SU-DHL-6 (cell line): ENCODE data around the gene WFDC10A.

Experiments
- H2AFZ ChIP-seq: fragments of 200-600 bp; sonication (generic); 2 replicates; pipeline ENCODE4 v1.6.1; 2014; ENCODE audit warnings: low read depth, mild to moderate bottlenecking, moderate library complexity, mixed read lengths, antibody characterized with exemption, low read length; ENCODE audit not compliant: severe bottlenecking
- H3F3A ChIP-seq: fragments of 200-600 bp; shearing (Covaris generic); 2 replicates; pipeline ENCODE4 v1.6.0; 2016; ENCODE audit warnings: antibody characterized with exemption, mild to moderate bottlenecking; ENCODE audit not compliant: insufficient read depth
- H3K27ac ChIP-seq: fragments of 200-600 bp; sonication (generic); 2 replicates; pipeline ENCODE4 v1.5.1; 2016; ENCODE audit warnings: low read depth, mild to moderate bottlenecking, low read length, moderate library complexity, mixed read lengths
- H3K27me3 ChIP-seq: fragments of 200-600 bp; sonication (generic), shearing (Covaris generic); 2 replicates; pipeline ENCODE4 v1.6.0; 2014; ENCODE audit warnings: mild to moderate bottlenecking, low read length
- H3K36me3 ChIP-seq: fragments of 200-600 bp; sonication (generic); 2 replicates; pipeline ENCODE4 v1.6.1; 2014; ENCODE audit warnings: mild to moderate bottlenecking, low read length, mixed read lengths
- H3K4me2 ChIP-seq: fragments of 300-600, 200-600 bp; shearing (Covaris generic), sonication (generic); 2 replicates; pipeline ENCODE4 v1.6.0; 2014; ENCODE audit warnings: low read length, low read depth, mild to moderate bottlenecking; ENCODE audit not compliant: poor library complexity, severe bottlenecking
- H3K4me3 ChIP-seq: fragments of 200-600 bp; sonication (generic); 2 replicates; pipeline ENCODE4 v1.5.1; 2014; ENCODE audit warnings: antibody characterized with exemption, low read length, mild to moderate bottlenecking, mixed read lengths; ENCODE audit not compliant: insufficient read depth, poor library complexity, severe bottlenecking
- H3K79me2 ChIP-seq: fragments of 200-600 bp; sonication (generic); 2 replicates; pipeline ENCODE4 v1.6.1; 2014; ENCODE audit warnings: mild to moderate bottlenecking, low read length, moderate library complexity; ENCODE audit not compliant: insufficient read depth
- H3K9ac ChIP-seq: fragments of 200-600 bp; sonication (generic); 2 replicates; pipeline ENCODE4 v1.7.0; 2014; ENCODE audit warnings: mild to moderate bottlenecking, low read length
- H3K9me2 ChIP-seq: fragments of 200-600 bp; sonication (generic); replicated peaks from 2 replicates; pipeline ENCODE4 v1.6.1; 2014; ENCODE audit warnings: low read length; ENCODE audit not compliant: insufficient read depth
- H3K9me3 ChIP-seq: fragments of 200-600 bp; sonication (generic); 2 replicates; pipeline ENCODE4 v1.6.1; 2014; ENCODE audit warnings: low read length, mixed read lengths; ENCODE audit not compliant: insufficient read depth
- H4K20me1 ChIP-seq: fragments of 200-600 bp; sonication (generic); 2 replicates; pipeline ENCODE4 v1.6.1; 2014; ENCODE audit warnings: low read depth, mild to moderate bottlenecking, antibody characterized with exemption, low read length, moderate library complexity, mixed read lengths
- CTCF ChIP-seq: fragments of 200-600 bp; sonication (generic); IDR thresholded peaks from one replicate; pipeline ENCODE4 v1.5.1; 2017; ENCODE audit warnings: antibody characterized with exemption, mild to moderate bottlenecking, low read length, moderate library complexity; ENCODE audit not compliant: insufficient read depth, poor library complexity, severe bottlenecking
- EZH2phosphoT487 ChIP-seq: fragments of 200-600 bp; sonication (generic), shearing (Covaris generic); conservative IDR thresholded peaks from 2 replicates; pipeline ENCODE4 v1.6.1; 2018; ENCODE audit warnings: mild to moderate bottlenecking, antibody characterized with exemption, low read length, moderate library complexity, mixed read lengths

WFDC10A gene

GRCh38 chr20:45670139-45670538 lies 40.6 kb downstream of the WFDC10A start, which contains the start of gene WFDC11:
TSS of gene WFDC11 (minus strand) at chr20:45670239. CDS start at chr20:45650600, 19,639 bp downstream.
- Histone ChIP-seq H3K9ac (no peak within 1 kb of the TSS), H3K27ac (no peak within 1 kb of the TSS), H3F3A (no peaks in the 10 kb centered on the region), H3K9me3 (no peaks in the 10 kb centered on the region), H3K4me3 (no peak within 1 kb of the TSS), H3K79me2 (no peaks in the 10 kb centered on the region), H2AFZ (no peak within 1 kb of the TSS), H3K4me2 (no peak within 1 kb of the TSS), H3K36me3 (no peaks in the 10 kb centered on the region), H4K20me1 (no peaks in the 10 kb centered on the region), H3K27me3 (no peaks in the 10 kb centered on the region), H3K9me2 (no peaks in the 10 kb centered on the region)
- no peak for TF ChIP-seq EZH2phosphoT487
- TF ChIP-seq CTCF: no peak

- Histone ChIP-seq H3F3A (no peaks in the 10 kb centered on the region), H3K36me3 (no peaks in the 10 kb centered on the region), H3K79me2 (no peaks in the 10 kb centered on the region), H3K9ac (no peak overlapping the region), H3K9me3 (no peaks in the 10 kb centered on the region), H3K4me2 (no peak overlapping the region), H3K27me3 (no peaks in the 10 kb centered on the region), H3K27ac (no peak overlapping the region), H2AFZ (no peak overlapping the region), H3K4me3 (no peak overlapping the region), H4K20me1 (no peaks in the 10 kb centered on the region), H3K9me2 (no peaks in the 10 kb centered on the region)
- TF ChIP-seq CTCF (no peak), EZH2phosphoT487 (no peak)
These were observed 43.2 kb downstream of the WFDC10A start for GRCh38 chr20:45672765-45673164.

- H3K27me3 ChIP-seq: no peaks in the 10 kb centered on the region
- no peaks in the 10 kb centered on the region for H3K9me2 ChIP-seq
- H3K4me2 ChIP-seq: no peak overlapping the region
- H3K9ac ChIP-seq: no peak overlapping the region
- no peak overlapping the region for H3K27ac ChIP-seq
- no peak for TF ChIP-seq CTCF
- no peak overlapping the region for H3K4me3 ChIP-seq
- H3K9me3 ChIP-seq: peaks cover 7% of the 10 kb centered on the region; the same call in 1 of the 2 replicates
- H2AFZ ChIP-seq: no peak overlapping the region
- H3K36me3 ChIP-seq: no peaks in the 10 kb centered on the region
- H4K20me1 ChIP-seq: no peaks in the 10 kb centered on the region
- H3K79me2 ChIP-seq: no peaks in the 10 kb centered on the region
- no peaks in the 10 kb centered on the region for H3F3A ChIP-seq
These were observed 50.1 kb downstream of the WFDC10A start for GRCh38 chr20:45679650-45680049.
